Measurements from ENCODE around the gene PDPN.

- TF ChIP-seq CTCF (IDR thresholded peaks at IDR 0.05) (no peak), POLR2A (IDR thresholded peaks at IDR 0.05) (no peak)
Observed at GRCh38 chr1:13590486-13590885, 6.9 kb downstream of the PDPN start.

All from testis (tissue), 2 donors.